Measurements from ENCODE around the gene CFAP77. TPM values are rescaled to one million over a fixed set of nuclear protein-coding genes. Genes with fewer than 3 reads are reported as not detected.

CFAP77 gene
- total RNA-seq, 2 donors from 2014 or later = not detected

DNA sequence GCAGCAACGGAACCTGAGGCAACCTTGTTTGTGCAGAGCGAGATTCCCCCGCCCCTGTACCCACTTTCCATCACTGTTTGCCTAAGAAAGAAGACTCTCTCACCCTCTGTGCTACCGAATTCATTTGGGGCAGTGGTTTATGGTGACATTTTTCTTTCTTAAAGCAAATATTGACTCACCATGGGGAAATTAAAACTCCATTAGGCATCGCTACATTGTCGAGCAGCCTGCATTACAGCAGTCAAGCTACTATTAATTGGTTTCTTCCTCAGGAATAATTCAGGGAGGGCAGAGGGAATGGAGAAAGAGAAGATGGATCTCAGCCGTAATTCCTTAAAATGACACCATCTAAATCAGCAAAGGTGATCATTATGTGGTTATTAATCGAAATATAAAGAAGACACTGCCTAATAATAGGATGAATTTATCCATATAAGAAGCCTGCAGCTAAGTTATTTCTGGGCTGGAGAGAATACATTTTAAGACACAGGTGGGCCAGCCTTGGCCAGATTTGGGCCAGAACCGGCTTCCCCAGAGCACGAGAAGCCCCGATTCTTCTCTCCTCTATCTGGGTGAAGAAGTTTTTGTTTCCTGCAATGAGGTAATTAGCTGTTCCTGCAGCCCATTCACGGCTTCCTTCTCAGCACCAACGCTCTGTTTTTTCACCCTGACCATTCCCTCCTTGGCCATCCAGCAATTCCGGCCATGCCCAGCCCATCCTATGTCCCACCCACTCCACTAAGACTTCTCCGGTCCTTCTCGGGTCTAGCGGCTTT, 16.8 kb downstream of the CFAP77 start:
- H3K36me3 Mint-ChIP-seq = no peaks in the 10 kb centered on the region
- no peak for ATAC-seq
- DNase-seq (ENCODE audit: low spot score in 2 of 2) = no peak
- no peak overlapping the region for H3K27ac Mint-ChIP-seq
- H3K9me3 Mint-ChIP-seq = no peaks in the 10 kb centered on the region

DNA sequence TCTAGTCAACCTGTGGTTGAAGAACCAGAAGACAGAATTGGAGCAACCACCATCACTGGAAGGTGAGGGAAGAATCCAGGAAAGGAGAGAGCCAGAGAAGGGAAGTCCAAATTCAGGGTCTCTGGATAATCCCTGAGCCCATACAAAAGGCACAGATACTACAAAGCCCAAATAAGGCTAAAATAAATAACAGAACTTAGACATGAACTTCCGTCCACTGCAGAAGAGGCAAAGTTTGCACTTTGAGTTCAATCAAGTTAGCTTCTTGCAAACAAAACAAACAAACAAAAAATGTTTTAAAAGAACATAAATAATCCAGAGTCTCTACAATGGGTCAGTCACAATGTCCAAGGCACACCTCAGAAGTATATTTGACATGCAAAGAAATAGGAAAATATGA, 21.0 kb downstream of the CFAP77 start:
- no peaks in the 10 kb centered on the region for H3K36me3 Mint-ChIP-seq
- ATAC-seq = no peak
- H3K9me3 Mint-ChIP-seq = no peaks in the 10 kb centered on the region
- DNase-seq (ENCODE audit: low spot score in 2 of 2) = no peak
- H3K27ac Mint-ChIP-seq = no peak overlapping the region

DNA sequence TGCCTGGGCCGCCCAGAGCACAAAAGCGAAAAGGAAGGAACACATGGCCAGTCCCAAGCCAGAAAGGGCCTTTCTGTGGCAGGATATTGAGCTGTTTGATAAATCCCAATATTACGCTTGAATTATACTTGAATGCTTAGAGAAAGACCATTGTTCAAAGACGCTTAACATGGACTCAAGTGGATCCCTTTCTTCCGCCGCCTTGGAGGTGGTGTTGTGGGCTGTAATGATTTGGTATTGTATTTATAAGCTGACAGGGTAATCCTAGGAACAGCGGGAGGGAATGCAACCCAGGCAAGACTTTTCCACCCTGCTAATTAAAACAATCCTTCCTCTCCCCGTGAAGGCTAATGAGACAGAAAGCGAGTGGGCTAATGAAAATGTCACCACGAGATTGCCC, 24.9 kb downstream of the CFAP77 start:
- no peak for ATAC-seq
- no peaks in the 10 kb centered on the region for H3K36me3 Mint-ChIP-seq
- no peak overlapping the region for H3K27ac Mint-ChIP-seq
- no peaks in the 10 kb centered on the region for H3K9me3 Mint-ChIP-seq
- DNase-seq (ENCODE audit: low spot score in 2 of 2) = no peak

DNA sequence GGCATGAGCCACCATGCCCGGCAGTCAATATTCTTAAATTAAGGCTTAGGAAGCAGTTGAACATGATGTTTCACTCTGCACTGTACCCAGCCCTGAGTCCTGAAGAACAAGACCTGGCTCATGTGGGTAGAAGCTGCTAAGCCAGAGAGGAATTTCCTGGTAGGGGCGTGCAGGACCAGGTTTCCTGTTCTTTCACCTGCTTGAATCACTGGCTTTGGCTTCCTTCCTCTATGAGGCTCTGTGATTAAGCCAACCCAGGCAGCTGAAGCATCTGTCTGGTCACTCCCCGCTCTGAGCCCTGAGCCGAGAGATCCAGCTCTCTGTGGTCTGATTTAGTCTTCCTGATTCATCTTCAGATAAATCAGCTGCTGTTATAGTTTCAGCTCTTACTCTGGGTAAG, 29.1 kb downstream of the CFAP77 start:
- Mint-ChIP-seq H3K36me3 (no peaks in the 10 kb centered on the region), H3K27ac (no peak overlapping the region), H3K9me3 (no peaks in the 10 kb centered on the region)
- DNase-seq (ENCODE audit: low spot score in 2 of 2) (no peak), ATAC-seq (no peak)

DNA sequence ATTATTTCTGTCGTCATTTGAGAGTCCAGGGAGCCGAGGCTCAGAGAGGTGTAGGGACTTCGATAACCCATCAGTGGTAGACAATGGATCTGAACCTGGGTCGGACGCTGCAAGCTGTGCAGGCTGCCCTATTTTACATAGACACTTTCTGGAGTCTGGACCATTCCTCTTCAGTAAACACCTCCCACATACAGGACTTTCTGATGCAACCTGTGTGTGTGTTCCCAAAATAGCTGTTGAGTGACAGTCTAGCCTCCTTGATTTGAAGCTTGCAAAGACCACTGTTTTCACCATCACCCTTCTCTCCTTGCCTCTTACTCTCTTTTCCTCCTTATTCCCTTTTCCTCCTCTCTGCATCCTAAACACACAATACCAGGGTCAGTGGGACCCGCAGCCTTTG, 30.7 kb downstream of the CFAP77 start:
- H3K9me3 Mint-ChIP-seq = no peaks in the 10 kb centered on the region
- H3K36me3 Mint-ChIP-seq = no peaks in the 10 kb centered on the region
- ATAC-seq (no peak), DNase-seq (ENCODE audit: low spot score in 2 of 2) (no peak)
- H3K27ac Mint-ChIP-seq = no peak overlapping the region

DNA sequence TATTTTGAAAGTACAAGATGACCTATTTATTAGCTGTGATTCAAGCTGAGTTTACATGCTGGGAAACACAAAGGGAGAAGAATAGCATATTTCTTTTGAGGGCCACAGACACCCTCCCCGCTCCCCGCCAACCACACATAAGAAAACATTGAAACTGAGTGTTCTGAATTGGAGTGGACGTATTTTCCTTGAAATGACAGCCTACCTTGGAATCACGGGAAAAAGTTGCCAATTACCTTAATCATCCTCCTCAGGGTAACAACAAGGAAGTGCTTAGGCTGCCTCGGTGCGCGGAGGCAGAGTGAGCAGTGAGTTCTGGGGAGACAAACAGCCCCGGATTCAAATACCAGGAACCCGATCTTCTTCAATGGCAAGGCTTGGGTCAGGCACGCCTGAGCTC, 31.4 kb downstream of the CFAP77 start:
- H3K36me3 Mint-ChIP-seq = no peaks in the 10 kb centered on the region
- no peak overlapping the region for H3K27ac Mint-ChIP-seq
- H3K9me3 Mint-ChIP-seq = no peaks in the 10 kb centered on the region
- no peak for ATAC-seq
- no peak for DNase-seq (ENCODE audit: low spot score in 2 of 2)

DNA sequence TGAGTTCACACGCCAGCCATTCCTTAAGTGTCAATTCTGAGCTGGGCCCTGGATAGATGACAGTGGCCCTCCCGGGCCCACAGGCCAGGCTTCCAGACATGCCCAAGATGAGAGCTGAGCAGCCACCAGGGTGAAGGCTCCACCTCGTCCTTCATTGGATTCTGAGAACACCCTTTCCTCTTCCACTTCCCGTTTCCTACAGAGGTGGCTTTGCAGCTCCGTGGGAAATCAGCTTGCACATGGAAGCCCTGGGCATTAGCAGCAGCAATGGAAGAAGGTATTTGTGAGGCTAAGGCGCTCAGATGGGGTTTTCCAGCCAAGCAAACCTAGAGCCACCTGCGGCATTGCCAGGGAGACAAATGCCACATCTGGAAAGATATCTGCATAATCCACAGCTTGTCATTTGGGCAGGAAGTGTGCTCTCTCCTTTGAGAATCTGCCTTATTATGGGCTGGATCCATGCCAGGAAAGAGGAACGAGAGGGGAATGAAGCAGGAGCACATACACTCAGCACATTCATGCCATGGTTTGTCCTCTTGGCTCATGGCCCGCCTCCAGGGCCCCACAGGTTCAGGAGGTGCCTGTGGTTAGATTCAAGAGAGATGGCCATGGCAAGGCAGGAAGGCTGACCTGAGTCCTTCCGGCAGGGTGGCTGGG, 34.1 kb downstream of the CFAP77 start:
- DNase-seq (ENCODE audit: low spot score in 2 of 2) (no peak), ATAC-seq (no peak)
- H3K9me3 Mint-ChIP-seq = no peaks in the 10 kb centered on the region
- H3K27ac Mint-ChIP-seq = no peak overlapping the region
- no peaks in the 10 kb centered on the region for H3K36me3 Mint-ChIP-seq

DNA sequence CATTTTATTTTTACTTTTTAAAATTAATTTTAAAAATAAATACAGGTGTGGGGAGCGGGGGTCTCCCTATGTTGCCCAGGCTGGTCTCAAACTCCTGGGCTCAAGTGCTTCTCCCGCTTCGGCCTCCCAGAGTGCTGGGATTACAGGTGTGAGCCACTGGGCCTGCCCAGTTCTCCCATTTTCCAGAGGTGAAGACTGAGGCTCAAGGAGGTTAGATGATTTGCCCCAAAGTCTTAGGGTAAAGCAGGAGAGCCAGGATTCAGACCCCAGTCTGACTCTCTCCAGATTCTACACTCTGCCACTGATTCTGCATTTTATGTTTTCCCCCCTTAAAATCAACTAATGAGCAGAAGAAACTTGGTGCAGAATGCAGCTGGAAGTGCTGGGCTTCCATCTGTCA, 36.9 kb downstream of the CFAP77 start:
- DNase-seq (ENCODE audit: low spot score in 2 of 2) = no peak
- H3K36me3 Mint-ChIP-seq = no peaks in the 10 kb centered on the region
- H3K27ac Mint-ChIP-seq = no peak overlapping the region
- no peaks in the 10 kb centered on the region for H3K9me3 Mint-ChIP-seq
- ATAC-seq = no peak

DNA sequence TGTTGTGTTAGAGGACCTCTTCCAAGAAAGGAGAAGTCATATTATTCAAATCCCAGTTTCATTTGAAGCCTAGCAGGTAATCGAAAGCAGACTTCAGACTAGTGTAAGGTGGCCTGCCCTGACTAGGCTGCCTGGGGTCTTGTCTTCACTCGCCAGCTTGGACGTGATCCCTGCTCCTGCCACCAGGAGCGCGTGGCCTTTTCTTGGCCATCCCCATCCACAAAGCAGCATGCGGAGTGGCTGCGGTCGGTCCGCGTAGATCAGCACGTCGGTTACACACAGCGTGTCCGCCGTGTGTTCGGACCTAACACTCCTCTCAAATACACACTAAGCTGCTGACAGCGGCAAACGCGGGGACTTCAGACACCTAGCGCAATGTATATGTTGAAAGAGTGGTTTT, 37.3 kb downstream of the CFAP77 start:
- no peak for ATAC-seq
- H3K9me3 Mint-ChIP-seq = no peaks in the 10 kb centered on the region
- DNase-seq (ENCODE audit: low spot score in 2 of 2) = no peak
- no peak overlapping the region for H3K27ac Mint-ChIP-seq
- H3K36me3 Mint-ChIP-seq = no peaks in the 10 kb centered on the region

DNA sequence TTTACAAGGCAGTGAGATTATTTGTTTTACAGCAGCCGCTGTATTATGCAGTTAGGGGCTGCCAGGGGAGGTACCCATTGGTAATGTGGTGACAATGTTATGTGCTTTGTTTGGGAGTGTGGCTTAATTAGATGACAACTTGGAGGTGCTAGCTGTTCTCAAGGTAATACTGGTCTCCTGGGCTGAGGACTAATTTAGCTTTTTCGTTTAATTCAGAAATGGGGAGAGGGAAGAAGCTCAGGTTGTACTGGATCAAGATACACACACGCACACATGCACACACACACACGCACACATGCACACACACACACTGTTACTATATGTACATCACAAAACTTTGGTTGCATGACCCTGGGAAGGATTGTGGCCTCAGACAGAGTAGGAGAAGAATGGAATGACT, 37.9 kb downstream of the CFAP77 start:
- Mint-ChIP-seq H3K27ac (no peak overlapping the region), H3K36me3 (no peaks in the 10 kb centered on the region), H3K9me3 (no peaks in the 10 kb centered on the region)
- DNase-seq (ENCODE audit: low spot score in 2 of 2) (no peak), ATAC-seq (no peak)

DNA sequence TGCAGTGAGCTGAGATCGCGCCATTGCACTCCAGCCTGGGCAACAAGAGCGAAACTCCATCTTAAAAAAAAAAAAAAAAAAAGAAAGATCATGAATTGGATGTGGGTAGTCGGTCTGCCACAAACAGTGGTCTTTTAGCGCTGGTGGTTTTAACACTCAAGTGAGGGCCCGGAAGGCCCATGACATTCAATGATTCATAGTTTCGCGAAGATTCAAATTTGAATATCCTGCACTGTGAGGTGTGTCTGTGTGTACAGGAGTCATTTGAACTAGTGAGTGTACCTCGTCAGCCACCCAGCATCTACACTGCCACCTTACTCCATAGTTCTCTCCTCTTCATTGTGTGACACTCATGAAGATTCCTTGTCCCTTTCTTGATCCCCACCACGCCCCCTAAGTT, 41.3 kb downstream of the CFAP77 start:
- no peaks in the 10 kb centered on the region for H3K9me3 Mint-ChIP-seq
- H3K36me3 Mint-ChIP-seq = no peaks in the 10 kb centered on the region
- no peak overlapping the region for H3K27ac Mint-ChIP-seq
- ATAC-seq (peak; percentile 99 to 100), DNase-seq (ENCODE audit: low spot score in 2 of 2) (peak; percentile 8 to 61)

DNA sequence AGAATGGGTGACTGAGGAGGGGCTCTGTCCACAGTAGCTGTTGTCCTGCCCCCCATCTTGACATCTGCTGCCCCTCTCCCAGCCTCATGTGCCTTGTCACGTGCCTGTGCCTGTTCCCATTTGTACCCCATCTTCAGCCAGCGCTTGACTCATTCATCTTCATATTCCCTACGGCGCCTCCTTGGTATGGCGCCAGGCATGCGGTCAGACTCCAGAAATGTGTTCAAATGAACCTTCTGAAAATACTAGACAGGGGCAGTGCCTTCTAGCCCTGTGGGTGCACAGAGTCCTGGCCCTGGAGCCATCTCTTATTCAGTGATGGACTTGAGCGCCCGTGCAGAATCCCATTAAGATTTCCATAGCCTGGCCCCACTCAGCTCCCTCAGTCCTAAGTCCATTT, 46.2 kb downstream of the CFAP77 start:
- H3K9me3 Mint-ChIP-seq = no peaks in the 10 kb centered on the region
- DNase-seq (ENCODE audit: low spot score in 2 of 2) (no peak), ATAC-seq (no peak)
- no peak overlapping the region for H3K27ac Mint-ChIP-seq
- no peaks in the 10 kb centered on the region for H3K36me3 Mint-ChIP-seq

DNA sequence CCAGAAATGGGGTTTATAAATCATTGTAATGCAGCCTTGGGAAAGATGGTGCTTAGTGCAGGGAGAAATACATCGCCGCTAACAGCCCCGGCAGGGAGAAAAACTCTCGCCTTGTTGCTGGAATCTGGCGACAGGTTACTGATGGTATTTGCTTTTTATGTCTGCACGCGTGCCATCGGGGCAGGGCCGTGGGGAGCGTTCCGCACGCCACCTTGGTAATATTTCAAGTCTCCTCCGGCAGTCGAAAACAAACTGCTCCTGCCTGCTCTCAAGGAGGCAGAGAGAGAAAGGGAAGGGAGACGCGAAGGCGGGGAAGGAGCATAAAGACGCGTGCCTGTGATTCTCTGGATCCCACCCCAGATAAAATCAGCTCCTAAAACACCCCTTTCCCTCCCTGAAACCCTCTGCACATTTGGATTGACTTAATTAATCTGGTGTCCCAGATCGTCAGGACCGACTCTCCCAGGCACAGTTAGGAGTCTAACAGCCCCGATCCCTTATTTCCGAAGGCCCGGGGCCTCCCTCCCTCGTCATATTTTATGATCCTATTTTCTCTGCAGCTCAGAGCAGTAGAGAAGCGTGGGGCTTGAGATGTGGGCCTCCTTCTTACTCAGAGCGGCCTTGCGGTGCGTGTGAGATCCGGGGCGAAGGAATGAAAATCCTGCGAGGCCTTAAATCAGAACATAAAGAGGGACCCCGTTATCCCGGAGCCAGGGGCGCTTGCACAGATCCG, 47.7 kb downstream of the CFAP77 start:
- no peak overlapping the region for H3K27ac Mint-ChIP-seq

DNA sequence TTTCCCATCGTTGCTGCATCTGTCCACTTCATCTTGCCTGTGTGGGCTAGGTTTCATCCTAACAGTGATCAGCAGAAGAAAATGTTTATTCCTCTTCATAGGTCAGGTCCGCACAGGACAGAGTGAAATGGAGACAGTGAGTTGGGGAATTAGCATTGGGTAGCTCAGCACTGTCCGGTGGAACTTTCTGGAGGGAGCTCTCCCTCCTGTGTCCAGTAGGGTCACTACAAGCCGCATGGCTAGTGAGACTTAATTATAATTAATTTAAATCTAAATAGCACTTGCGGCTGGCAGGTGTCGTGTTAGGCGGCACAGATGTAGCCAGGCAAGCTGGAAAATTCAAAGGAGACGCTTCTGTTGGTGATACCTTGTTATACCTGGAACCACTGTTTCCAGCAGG, 48.4 kb downstream of the CFAP77 start:
- DNase-seq (ENCODE audit: low spot score in 2 of 2) (no peak), ATAC-seq (no peak)
- H3K27ac Mint-ChIP-seq = no peak overlapping the region
- H3K9me3 Mint-ChIP-seq = no peaks in the 10 kb centered on the region
- H3K36me3 Mint-ChIP-seq = no peaks in the 10 kb centered on the region

More for the DNA sequence above, 47.7 kb downstream of the CFAP77 start:
- no peak for ATAC-seq
- Mint-ChIP-seq H3K36me3 (no peaks in the 10 kb centered on the region), H3K9me3 (no peaks in the 10 kb centered on the region)
- no peak for DNase-seq (ENCODE audit: low spot score in 2 of 2)

DNA sequence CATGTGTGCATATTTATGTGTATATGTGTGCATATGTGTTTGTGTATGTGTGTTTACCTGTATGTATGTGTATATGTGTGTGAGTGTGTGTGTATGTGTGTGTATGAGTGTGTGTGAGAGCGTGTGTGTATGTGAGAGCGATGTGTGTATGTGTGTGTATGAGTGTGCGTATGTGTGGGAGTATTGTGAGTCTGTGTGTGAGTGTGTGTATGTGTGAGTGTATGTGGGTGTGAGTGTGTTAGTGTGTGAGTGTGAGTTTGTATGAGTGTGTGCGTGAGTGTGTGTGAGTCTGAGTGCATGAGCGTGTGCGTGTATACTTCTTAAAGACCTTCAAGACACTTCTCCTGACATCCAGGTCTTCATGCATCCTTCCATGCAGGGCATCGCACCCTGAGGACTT, 49.6 kb downstream of the CFAP77 start:
- ATAC-seq (no peak), DNase-seq (ENCODE audit: low spot score in 2 of 2) (no peak)
- H3K36me3 Mint-ChIP-seq = no peaks in the 10 kb centered on the region
- H3K9me3 Mint-ChIP-seq = no peaks in the 10 kb centered on the region
- H3K27ac Mint-ChIP-seq = no peak overlapping the region

DNA sequence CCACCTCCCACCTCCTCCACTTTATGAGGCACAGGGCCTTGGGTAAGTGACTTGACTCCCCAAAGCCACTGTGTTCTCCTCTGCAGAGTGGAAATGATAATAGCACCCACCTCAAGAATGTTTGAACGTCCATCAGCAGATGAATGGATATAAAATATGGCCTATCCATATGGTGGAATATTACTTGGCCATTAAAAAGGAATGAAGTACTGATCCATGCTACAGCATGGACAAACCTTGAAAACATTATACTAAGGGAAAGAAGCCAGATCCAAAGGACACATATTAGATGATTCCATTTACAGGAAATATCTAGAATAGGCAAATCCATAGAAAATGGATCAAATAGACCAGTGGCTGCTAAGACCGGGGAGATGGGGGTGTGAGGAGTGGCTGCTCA, 50.2 kb downstream of the CFAP77 start:
- ATAC-seq (no peak), DNase-seq (ENCODE audit: low spot score in 2 of 2) (no peak)
- no peaks in the 10 kb centered on the region for H3K36me3 Mint-ChIP-seq
- no peak overlapping the region for H3K27ac Mint-ChIP-seq
- no peaks in the 10 kb centered on the region for H3K9me3 Mint-ChIP-seq

DNA sequence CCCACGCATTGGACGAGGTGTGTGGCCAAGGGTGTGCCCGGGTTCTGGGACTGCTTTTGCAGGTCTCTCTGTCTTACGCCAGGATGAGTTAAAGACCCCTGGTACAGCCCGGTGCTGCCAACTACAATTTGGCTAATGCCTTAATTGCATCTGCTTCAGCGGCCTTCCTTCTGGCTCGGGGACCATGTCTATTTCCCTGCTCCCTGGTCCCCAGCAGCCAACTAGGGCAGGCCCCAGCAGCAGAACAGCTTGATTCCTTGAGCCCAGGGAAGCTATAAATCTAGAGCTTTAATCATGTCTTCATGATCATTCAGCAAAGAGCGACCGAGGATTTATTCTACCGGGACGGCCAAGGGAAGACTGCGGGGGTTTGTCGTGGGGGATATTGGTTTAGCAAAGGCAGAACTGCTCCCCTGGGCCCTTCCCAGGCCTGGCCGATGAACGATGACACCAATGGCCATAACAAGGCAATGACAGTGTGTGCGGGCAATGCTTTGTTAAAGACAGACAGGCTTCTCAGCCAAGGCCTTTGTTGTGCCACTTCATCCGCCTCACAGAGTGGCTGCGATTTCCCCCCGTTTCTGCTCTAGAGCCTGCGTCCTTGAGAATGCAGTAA, 51.4 kb downstream of the CFAP77 start:
- ATAC-seq = no peak
- Mint-ChIP-seq H3K9me3 (no peaks in the 10 kb centered on the region), H3K36me3 (no peaks in the 10 kb centered on the region), H3K27ac (no peak overlapping the region)
- no peak for DNase-seq (ENCODE audit: low spot score in 2 of 2)
